K562 (cell line): Measurements from ENCODE around the gene KCNQ2. TPM values are rescaled to one million over a fixed set of nuclear protein-coding genes. Genes with fewer than 3 reads are reported as not detected.
A peak's percentile ranks its signal among the peaks of the same experiment; 100 is the strongest.

Source experiments
- CTCF ChIP-seq, 3 experiments: IDR thresholded peaks in 2 of 3; conservative IDR thresholded peaks in 1 of 3; 2 replicates each; pipeline ENCODE4 v1.5.1; 2011 to 2012; ENCODE audit warnings: low read length in 3 of 3, mild to moderate bottlenecking in 3 of 3, control low read depth in 2 of 3, improper control_type of control experiment in 1 of 3, inconsistent platforms in 1 of 3, low read depth in 1 of 3, mixed read lengths in 1 of 3, moderate library complexity in 1 of 3; ENCODE audit not compliant: insufficient read depth in 2 of 3
- EGR1 ChIP-seq: fragments of 450-650 bp; conservative IDR thresholded peaks from 2 replicates; pipeline ENCODE4 v1.6.1; 2017; ENCODE audit warnings: mild to moderate bottlenecking
- GABPA ChIP-seq: fragments of 200-800 bp; sonication (Bioruptor generic); conservative IDR thresholded peaks from 2 replicates; pipeline ENCODE4 v1.6.1; 2016; ENCODE audit warnings: low read depth, missing genetic modification characterization, missing compliant biosample characterization
- HMGN3 ChIP-seq: IDR thresholded peaks from 2 replicates; pipeline ENCODE4 v1.6.1; 2011; ENCODE audit warnings: borderline replicate concordance, low read depth, mild to moderate bottlenecking, mixed read lengths, low read length; ENCODE audit not compliant: insufficient read length; ENCODE audit errors: extremely low read depth
- PRMT5 ChIP-seq: sonication (generic); formaldehyde crosslinking; IDR thresholded peaks from 2 replicates; pipeline ENCODE4 v1.5.0; 2020; ENCODE audit warnings: missing genetic modification reagents
- VEZF1 ChIP-seq: fragments of 200-800 bp; sonication (Bioruptor generic); IDR thresholded peaks from 2 replicates; pipeline ENCODE4 v1.6.1; 2017; ENCODE audit warnings: missing genetic modification characterization, missing compliant biosample characterization
- ZBTB40 ChIP-seq, 2 experiments: fragments of 450-650 bp in 1 of 2; sonication (generic) in 1 of 2; formaldehyde crosslinking in 1 of 2; IDR thresholded peaks; 2 replicates each; pipeline versions ENCODE4 v1.7.1 to v1.9.0; 2016 to 2022; ENCODE audit warnings: inconsistent platforms in 1 of 2, mild to moderate bottlenecking in 1 of 2, missing genetic modification reagents in 1 of 2
- ZBTB7A ChIP-seq: IDR thresholded peaks from 2 replicates; pipeline ENCODE4 v1.6.1; 2011; ENCODE audit warnings: low read depth, mild to moderate bottlenecking, low read length, moderate library complexity, borderline replicate concordance; ENCODE audit not compliant: control insufficient read depth
- ZFP91 ChIP-seq: sonication (generic); formaldehyde crosslinking; IDR thresholded peaks from 2 replicates; pipeline ENCODE4 v1.8.0; 2022; ENCODE audit warnings: mild to moderate bottlenecking, missing genetic modification reagents
- ZNF76 ChIP-seq: fragments of 250-450 bp; sonication (Bioruptor Pico); IDR thresholded peaks from 2 replicates; pipeline ENCODE4 v1.4.0; 2020; ENCODE audit warnings: mild to moderate bottlenecking, moderate library complexity, borderline replicate concordance
- polyA plus RNA-seq, 8 experiments: library from polyadenylated mRNA; depleted of rRNA in 4 of 8; stranded (reverse) in 5 of 8; unstranded in 3 of 8; fragments of >200 nt; fragmentation: Nextera tagmentation in 2 of 8; fragmentation: Illumina TruSeq in 1 of 8; extraction: Ambion mirVana in 2 of 8; extraction: Trizol in 1 of 8; gene quantifications; 2 replicates each; pipeline versions ENCODE4 v1.2.1 to v1.2.3, GENCODE V29; 2011 to 2014; ENCODE audit warnings: inconsistent platforms in 1 of 8, missing spikeins in 1 of 8
- total RNA-seq, 7 experiments: library from RNA; depleted of rRNA in 6 of 7; stranded (reverse); fragments of >200 nt in 6 of 7; fragmentation: Illumina TruSeq in 2 of 7; extraction: Trizol in 2 of 7; gene quantifications; 2 replicates each; pipeline versions ENCODE4 v1.2.1 to v1.2.3, GENCODE V29; 2011 to 2021; ENCODE audit warnings: low replicate concordance in 1 of 7

KCNQ2 gene
- total and polyA plus RNA-seq, 9 of the 15 experiments (the other 6 are each of a cell fraction or from before 2014, with no cell fraction given) = 0.13 to 0.16 TPM; not detected in 7

- peak; percentile 63; the same call in 1 of the 2 replicates for TF ChIP-seq ZBTB40 (IDR thresholded peaks at IDR 0.05)
- no peak for TF ChIP-seq ZBTB40 (CRISPR knock-in tag; IDR thresholded peaks at IDR 0.05)
- TF ChIP-seq ZFP91 (CRISPR knock-in tag) = no peak
- peak; percentile 26; the same call in 1 of the 2 replicates for TF ChIP-seq ZBTB7A
- TF ChIP-seq EGR1 = peak; percentile 88
- TF ChIP-seq PRMT5 (CRISPR knock-in tag) = no peak
- 0 out of 2 replicates have a peak, but pooled peaks have one; percentile 27 for TF ChIP-seq GABPA (tag)
- peak; percentile 24 for TF ChIP-seq HMGN3
- TF ChIP-seq ZNF76 = no peak
- peak in 2 of 3 experiments; percentile 23 to 38; a peak in 3 of 6 replicates for TF ChIP-seq CTCF (IDR thresholded peaks at IDR 0.05 in 2 of 3, conservative IDR thresholded peaks at IDR 0.05 in 1 of 3; ENCODE audit: insufficient read depth in 2 of 3, low read depth in 1 of 3, low read length in 3 of 3)
- TF ChIP-seq VEZF1 (CRISPR knock-in tag) = peak; percentile 83
Observed at GRCh38 chr20:63519668-63520503, 47.4 kb upstream of the KCNQ2 start (continued).
